ENCODE data around the gene KCP.

DNA sequence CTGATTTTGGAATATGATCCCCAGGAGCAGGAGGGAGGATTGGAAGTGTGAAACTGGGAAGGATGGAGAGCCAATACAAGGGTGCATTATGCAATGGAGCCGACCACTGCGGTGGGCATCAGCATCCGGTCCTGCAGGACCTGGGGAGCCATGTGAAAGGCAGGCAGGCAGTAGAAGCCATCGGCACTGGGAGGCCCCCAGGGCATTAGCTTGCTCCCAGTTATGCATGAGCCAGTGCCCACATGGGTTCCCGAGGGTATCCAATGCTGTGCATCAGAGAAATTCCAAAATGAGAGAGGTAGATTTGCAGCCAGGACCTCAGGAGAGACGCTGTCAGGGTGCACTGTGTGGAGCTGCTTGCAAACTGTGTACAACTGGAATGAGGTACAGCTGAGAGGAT, 8.7 kb upstream of the KCP start:
- TF ChIP-seq POLR2A (IDR thresholded peaks at IDR 0.05) (no peak), POLR2AphosphoS5 (IDR thresholded peaks at IDR 0.05) (no peak)
- TF ChIP-seq, protein P1, sequence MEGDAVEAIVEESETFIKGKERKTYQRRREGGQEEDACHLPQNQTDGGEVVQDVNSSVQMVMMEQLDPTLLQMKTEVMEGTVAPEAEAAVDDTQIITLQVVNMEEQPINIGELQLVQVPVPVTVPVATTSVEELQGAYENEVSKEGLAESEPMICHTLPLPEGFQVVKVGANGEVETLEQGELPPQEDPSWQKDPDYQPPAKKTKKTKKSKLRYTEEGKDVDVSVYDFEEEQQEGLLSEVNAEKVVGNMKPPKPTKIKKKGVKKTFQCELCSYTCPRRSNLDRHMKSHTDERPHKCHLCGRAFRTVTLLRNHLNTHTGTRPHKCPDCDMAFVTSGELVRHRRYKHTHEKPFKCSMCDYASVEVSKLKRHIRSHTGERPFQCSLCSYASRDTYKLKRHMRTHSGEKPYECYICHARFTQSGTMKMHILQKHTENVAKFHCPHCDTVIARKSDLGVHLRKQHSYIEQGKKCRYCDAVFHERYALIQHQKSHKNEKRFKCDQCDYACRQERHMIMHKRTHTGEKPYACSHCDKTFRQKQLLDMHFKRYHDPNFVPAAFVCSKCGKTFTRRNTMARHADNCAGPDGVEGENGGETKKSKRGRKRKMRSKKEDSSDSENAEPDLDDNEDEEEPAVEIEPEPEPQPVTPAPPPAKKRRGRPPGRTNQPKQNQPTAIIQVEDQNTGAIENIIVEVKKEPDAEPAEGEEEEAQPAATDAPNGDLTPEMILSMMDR (IDR thresholded peaks at IDR 0.05), result no peak

All from breast epithelium (tissue), 3 donors.